Endothelial cell of umbilical vein (primary cell): ENCODE data around the gene KIF6. TPM values are rescaled to one million over a fixed set of nuclear protein-coding genes. Genes with fewer than 3 reads are reported as not detected.

Experiments used
- BruUV-seq: library from RNA; stranded (reverse); fragments of 400-500 nt; replicated peaks from 2 replicates; lab custom pipeline; 2021; lab: Mats Ljungman, UMichigan
- CTCF ChIA-PET: fragments of 300-600, 350-600 bp; sonication (Branson Sonifier 250); formaldehyde crosslinking; loops from one replicate; lab custom pipeline; 2021; ENCODE audit warnings: antibody characterized with exemption, inconsistent platforms; lab: Charles Lee
- POLR2A ChIA-PET: fragments of 300-600, 350-600 bp; sonication (Branson Sonifier 250); formaldehyde crosslinking; loops from one replicate; lab custom pipeline; 2021; ENCODE audit warnings: antibody characterized with exemption, inconsistent platforms; lab: Charles Lee
- DNase-seq: peaks from one replicate; pipeline ENCODE4 v3.0.0-alpha.2; 2011; ENCODE audit warnings: low read depth, low spot score
- FAIRE-seq: peaks from 2 replicates; lab custom pipeline; 2011; peaks lifted over from hg19 to GRCh38; lab: Jason Lieb, UNC
- H2AFZ ChIP-seq: 2 replicates; pipeline ENCODE4 v1.6.0; 2012; ENCODE audit warnings: low read depth, low read length, control low read depth, inconsistent platforms
- H3K27ac ChIP-seq: 2 replicates; pipeline ENCODE4 v1.5.1; 2011; ENCODE audit warnings: low read depth, mild to moderate bottlenecking, control low read depth, low read length, moderate library complexity; ENCODE audit not compliant: insufficient read depth
- H3K27me3 ChIP-seq, 2 experiments: 2 replicates each; pipeline versions ENCODE4 v1.6.0 to v1.6.1; 2011; ENCODE audit warnings: low read length in 2 of 2, mixed read lengths in 1 of 2; ENCODE audit not compliant: control insufficient read depth in 2 of 2, insufficient read depth in 2 of 2
- H3K36me3 ChIP-seq, 2 experiments: 2 replicates in 1 of 2; 3 replicates in 1 of 2; pipeline ENCODE4 v1.5.1; 2011; ENCODE audit warnings: low read length in 2 of 2, mild to moderate bottlenecking in 1 of 2, moderate library complexity in 1 of 2; ENCODE audit not compliant: control insufficient read depth in 2 of 2, insufficient read depth in 2 of 2; ENCODE audit errors: extremely low read depth in 1 of 2
- H3K4me1 ChIP-seq: 3 replicates; pipeline ENCODE4 v1.5.1; 2011; ENCODE audit warnings: mild to moderate bottlenecking, low read length; ENCODE audit not compliant: control insufficient read depth, insufficient read depth; ENCODE audit errors: extremely low read depth
- H3K4me2 ChIP-seq: 2 replicates; pipeline ENCODE4 v1.6.1; 2011; ENCODE audit warnings: low read length, control low read depth, mixed read lengths; ENCODE audit not compliant: insufficient read depth
- H3K4me3 ChIP-seq, 3 experiments: fragments of 200-600 bp in 1 of 3; sonication (generic), shearing (Covaris generic) in 1 of 3; replicated peaks in 1 of 3; 2 replicates each; pipeline ENCODE4 v1.5.1; 2011 to 2016; ENCODE audit warnings: control low read depth in 3 of 3, low read length in 3 of 3, mild to moderate bottlenecking in 2 of 3, inconsistent platforms in 1 of 3, low read depth in 1 of 3, moderate library complexity in 1 of 3; ENCODE audit not compliant: insufficient read depth in 1 of 3
- H3K79me2 ChIP-seq: 2 replicates; pipeline ENCODE4 v1.6.0; 2012; ENCODE audit warnings: low read length, inconsistent platforms; ENCODE audit not compliant: control insufficient read depth, insufficient read depth
- H3K9ac ChIP-seq: replicated peaks from 2 replicates; pipeline ENCODE3; 2011; ENCODE audit warnings: low read length, control low read depth; ENCODE audit not compliant: insufficient read depth; ENCODE audit errors: extremely low read depth
- H3K9me1 ChIP-seq: replicated peaks from 3 replicates; pipeline ENCODE4 v1.6.0; 2011; ENCODE audit warnings: mild to moderate bottlenecking, low read length; ENCODE audit not compliant: control insufficient read depth, insufficient read depth; ENCODE audit errors: extremely low read depth
- H3K9me3 ChIP-seq: replicated peaks from 2 replicates; pipeline ENCODE4 v1.5.1; 2012; ENCODE audit warnings: low read length, inconsistent platforms; ENCODE audit not compliant: control insufficient read depth, insufficient read depth
- H4K20me1 ChIP-seq: replicated peaks from 2 replicates; pipeline ENCODE3; 2011; ENCODE audit warnings: mild to moderate bottlenecking, low read length; ENCODE audit not compliant: control insufficient read depth, insufficient read depth; ENCODE audit errors: extremely low read depth
- CTCF ChIP-seq, 2 donors: IDR thresholded peaks; 1 replicate in 1 of 2; 2 replicates in 1 of 2; pipeline ENCODE4 v1.5.1; 2011; ENCODE audit warnings: low read length in 2 of 2, mild to moderate bottlenecking in 2 of 2, moderate library complexity in 2 of 2, control low read depth in 1 of 2, inconsistent platforms in 1 of 2, low read depth in 1 of 2; ENCODE audit not compliant: insufficient read depth in 1 of 2; ENCODE audit errors: extremely low read depth in 1 of 2
- EZH2 ChIP-seq: IDR thresholded peaks from 2 replicates; pipeline ENCODE4 v1.6.1; 2012; ENCODE audit warnings: borderline replicate concordance, low read depth, mild to moderate bottlenecking, moderate library complexity, low read length, inconsistent platforms; ENCODE audit not compliant: severe bottlenecking
- FOS ChIP-seq: IDR thresholded peaks from 2 replicates; pipeline ENCODE4 v1.6.1; 2011; ENCODE audit warnings: mild to moderate bottlenecking, low read length, moderate library complexity, borderline replicate concordance; ENCODE audit not compliant: insufficient read depth
- GATA2 ChIP-seq: IDR thresholded peaks from 2 replicates; pipeline ENCODE4 v1.7.0; 2011; ENCODE audit warnings: low read depth, mild to moderate bottlenecking, moderate library complexity, mixed read lengths, low read length; ENCODE audit not compliant: insufficient read length, insufficient read depth
- JUN ChIP-seq: IDR thresholded peaks from 2 replicates; pipeline ENCODE4 v1.6.1; 2011; ENCODE audit warnings: borderline replicate concordance, low read depth; ENCODE audit not compliant: insufficient read length, insufficient read depth
- MAX ChIP-seq: IDR thresholded peaks from 2 replicates; pipeline ENCODE4 v1.6.1; 2011; ENCODE audit not compliant: insufficient read depth, insufficient read length
- MYC ChIP-seq: IDR thresholded peaks from one replicate; pipeline ENCODE4 v1.6.1; 2011; ENCODE audit warnings: mild to moderate bottlenecking, low read depth, low read length
- POLR2A ChIP-seq: IDR thresholded peaks from 2 replicates; pipeline ENCODE4 v1.6.1; 2012; ENCODE audit warnings: low read depth, mild to moderate bottlenecking, control low read depth, low read length
- POLR2AphosphoS5 ChIP-seq: IDR thresholded peaks from 2 replicates; pipeline ENCODE4 v1.6.1; 2012; ENCODE audit warnings: low read depth, mild to moderate bottlenecking, control low read depth, low read length, moderate library complexity; ENCODE audit not compliant: insufficient read depth
- dilution Hi-C: fragments of 300-500 bp; cut with MboI; formaldehyde crosslinking; loops from one replicate; pipeline ENCODE4 v1.15.0; 2019; ENCODE audit warnings: low sequenced_read_pairs; ENCODE audit not compliant: extremely low pct_ligation_motif_present
- intact Hi-C: fragments of 100-400 bp; cut with micrococcal nuclease; formaldehyde crosslinking; loops from one replicate; pipeline ENCODE4 v1.10.0; 2022
- polyA plus RNA-seq, 4 experiments: library from polyadenylated mRNA; depleted of rRNA in 3 of 4; stranded (reverse) in 3 of 4; unstranded in 1 of 4; fragments of >200 nt; gene quantifications; 2 replicates each; pipeline versions ENCODE4 v1.2.1 to v1.2.3, GENCODE V29; 2011 to 2012; ENCODE audit warnings: missing spikeins in 1 of 4
- total RNA-seq: library from RNA; stranded (reverse); gene quantifications from 2 replicates; pipeline ENCODE4 v1.2.3, GENCODE V29; 2021

The KIF6 gene
- total and polyA plus RNA-seq, 2 donors (not counting 3 experiments of a cell fraction or from before 2014, with no cell fraction given), result not detected

- no peaks in the 10 kb centered on the region for H3K4me1 ChIP-seq
- H3K9me3 ChIP-seq, result no peaks in the 10 kb centered on the region
- no peak for DNase-seq
- ChIA-PET POLR2A (no interaction called here), CTCF (no interaction called here)
- no peak overlapping the region for H3K27ac ChIP-seq
- no peaks in the 10 kb centered on the region for H3K27me3 ChIP-seq
- H3K4me3 ChIP-seq, result no peak overlapping the region
- dilution Hi-C loops, result no loop called here
- H3K9me1 ChIP-seq, result no peaks in the 10 kb centered on the region
- H3K36me3 ChIP-seq, result no peaks in the 10 kb centered on the region
- TF ChIP-seq MYC, result no peak
- no peak for TF ChIP-seq JUN
- no peak for TF ChIP-seq CTCF (IDR thresholded peaks at IDR 0.05; ENCODE audit: extremely low read depth in 1 of 2, insufficient read depth in 1 of 2, low read depth in 1 of 2, low read length in 2 of 2)
- TF ChIP-seq MAX, result no peak
- no peak for TF ChIP-seq POLR2AphosphoS5
- TF ChIP-seq POLR2A, result no peak
- TF ChIP-seq EZH2, result no peak
- TF ChIP-seq GATA2, result no peak
- TF ChIP-seq FOS, result no peak
- no peak overlapping the region for H2AFZ ChIP-seq
- intact Hi-C loops, result no loop called here
- H3K4me2 ChIP-seq, result no peak overlapping the region
- no peak overlapping the region for H3K9ac ChIP-seq
- BruUV-seq, result no TSS peak
- no peaks in the 10 kb centered on the region for H3K79me2 ChIP-seq
- no peak for FAIRE-seq
- H4K20me1 ChIP-seq, result no peaks in the 10 kb centered on the region
Observed at GRCh38 chr6:39360378-39360777, 364.8 kb downstream of the KIF6 start.
